Karpas-422 (cell line): ENCODE data around the gene PRELID3B. TPM values are rescaled to one million over a fixed set of nuclear protein-coding genes. Genes with fewer than 3 reads are reported as not detected.

ENCODE experiments used
- DNase-seq: peaks from one replicate; pipeline ENCODE4 v3.0.0-alpha.2; 2015
- H2AFZ ChIP-seq: fragments of 200-600 bp; sonication (generic); 2 replicates; pipeline ENCODE4 v1.6.1; 2014; ENCODE audit warnings: antibody characterized with exemption, low read length, mixed read lengths
- H3K27ac ChIP-seq: fragments of 200-600 bp; sonication (generic); 2 replicates; pipeline ENCODE4 v1.5.1; 2014; ENCODE audit warnings: mild to moderate bottlenecking, low read length, moderate library complexity
- H3K27me3 ChIP-seq: fragments of 200-600 bp; sonication (generic); 2 replicates; pipeline ENCODE4 v1.6.1; 2014; ENCODE audit warnings: low read length, mixed read lengths
- H3K36me3 ChIP-seq: fragments of 200-600 bp; sonication (generic); 2 replicates; pipeline ENCODE4 v1.6.1; 2014; ENCODE audit warnings: low read length, mixed read lengths; ENCODE audit not compliant: insufficient read depth
- H3K4me1 ChIP-seq: fragments of 200-600 bp; sonication (generic); 2 replicates; pipeline ENCODE4 v1.6.1; 2014; ENCODE audit warnings: mild to moderate bottlenecking, low read length, mixed read lengths
- H3K4me2 ChIP-seq: fragments of 200-600 bp; sonication (generic); 2 replicates; pipeline ENCODE4 v1.6.1; 2014; ENCODE audit warnings: low read length, low read depth, mild to moderate bottlenecking; ENCODE audit not compliant: poor library complexity, severe bottlenecking
- H3K4me3 ChIP-seq: fragments of 200-600 bp; sonication (generic); 2 replicates; pipeline ENCODE4 v1.5.1; 2014; ENCODE audit warnings: mild to moderate bottlenecking, antibody characterized with exemption, low read length, mixed read lengths
- H3K79me2 ChIP-seq: fragments of 200-600 bp; sonication (generic); 2 replicates; pipeline ENCODE4 v1.6.1; 2014; ENCODE audit warnings: mild to moderate bottlenecking, low read length, mixed read lengths
- H3K9ac ChIP-seq: fragments of 200-600 bp; sonication (generic); 2 replicates; pipeline ENCODE4 v1.6.0; 2014; ENCODE audit warnings: low read length
- H3K9me2 ChIP-seq: fragments of 200-600 bp; sonication (generic), shearing (Covaris generic); replicated peaks from 2 replicates; pipeline ENCODE4 v1.6.0; 2014; ENCODE audit warnings: mild to moderate bottlenecking, low read length, moderate library complexity; ENCODE audit not compliant: insufficient read depth
- H3K9me3 ChIP-seq: fragments of 300-700, 200-600 bp; sonication (generic); 2 replicates; pipeline ENCODE4 v1.6.1; 2014; ENCODE audit warnings: low read length, mixed read lengths
- H4K20me1 ChIP-seq: fragments of 200-600 bp; sonication (generic); 2 replicates; pipeline ENCODE4 v1.6.1; 2014; ENCODE audit warnings: mild to moderate bottlenecking, antibody characterized with exemption, low read length, low read depth; ENCODE audit not compliant: insufficient read depth
- total RNA-seq: library from RNA; depleted of rRNA; stranded (reverse); fragments of >200 nt; shearing (Covaris generic); gene quantifications from 2 replicates; pipeline ENCODE4 v1.2.3, GENCODE V29; 2014; ENCODE audit warnings: low replicate concordance

Gene PRELID3B
- total RNA-seq, 1 experiment from 2014 or later: 271 TPM

- H2AFZ ChIP-seq: no peak overlapping the region
Measured at GRCh38 chr20:59063358-59064213, 21.0 kb upstream of the PRELID3B start.

GRCh38 chr20:59062081-59062480 is 19.5 kb upstream of the PRELID3B start:
- H3K9me2 ChIP-seq: no peaks in the 10 kb centered on the region
- H3K9me3 ChIP-seq: no peaks in the 10 kb centered on the region
- no peak overlapping the region for H3K27ac ChIP-seq
- no peaks in the 10 kb centered on the region for H4K20me1 ChIP-seq
- no peak for DNase-seq
- no peaks in the 10 kb centered on the region for H3K79me2 ChIP-seq
- H3K4me2 ChIP-seq: no peak overlapping the region
- H3K36me3 ChIP-seq: no peaks in the 10 kb centered on the region
- H2AFZ ChIP-seq: no peak overlapping the region
- H3K4me3 ChIP-seq: no peak overlapping the region
- no peaks in the 10 kb centered on the region for H3K27me3 ChIP-seq
- no peaks in the 10 kb centered on the region for H3K4me1 ChIP-seq
- no peak overlapping the region for H3K9ac ChIP-seq

More at GRCh38 chr20:59063358-59064213, 21.0 kb upstream of the PRELID3B start:
- no peaks in the 10 kb centered on the region for H3K27me3 ChIP-seq
- no peak overlapping the region for H3K4me3 ChIP-seq
- H3K27ac ChIP-seq: no peak overlapping the region
- no peaks in the 10 kb centered on the region for H3K79me2 ChIP-seq
- H3K4me1 ChIP-seq: no peaks in the 10 kb centered on the region
- no peaks in the 10 kb centered on the region for H3K9me3 ChIP-seq
- no peak overlapping the region for H3K4me2 ChIP-seq
- no peaks in the 10 kb centered on the region for H3K9me2 ChIP-seq
- H4K20me1 ChIP-seq: no peaks in the 10 kb centered on the region
- no peak for DNase-seq
- no peak overlapping the region for H3K9ac ChIP-seq
- no peaks in the 10 kb centered on the region for H3K36me3 ChIP-seq

GRCh38 chr20:59055302-59055701 is 12.7 kb upstream of the PRELID3B start:
- Histone ChIP-seq H3K4me2 (no peak overlapping the region), H3K9ac (no peak overlapping the region), H3K79me2 (no peaks in the 10 kb centered on the region), H3K4me1 (no peaks in the 10 kb centered on the region), H3K36me3 (no peaks in the 10 kb centered on the region), H4K20me1 (no peaks in the 10 kb centered on the region), H3K27me3 (no peaks in the 10 kb centered on the region), H3K9me3 (no peaks in the 10 kb centered on the region), H2AFZ (no peak overlapping the region), H3K9me2 (no peaks in the 10 kb centered on the region), H3K27ac (no peak overlapping the region), H3K4me3 (no peak overlapping the region)
- peak; percentile 63 for DNase-seq

- Histone ChIP-seq H3K27ac (no peak overlapping the region), H3K4me1 (no peaks in the 10 kb centered on the region), H3K4me2 (no peak overlapping the region), H3K9ac (no peak overlapping the region), H3K79me2 (no peaks in the 10 kb centered on the region), H3K4me3 (no peak overlapping the region), H3K9me2 (no peaks in the 10 kb centered on the region), H3K36me3 (no peaks in the 10 kb centered on the region), H4K20me1 (no peaks in the 10 kb centered on the region), H3K9me3 (no peaks in the 10 kb centered on the region), H2AFZ (no peak overlapping the region), H3K27me3 (no peaks in the 10 kb centered on the region)
- DNase-seq: no peak
Measured at GRCh38 chr20:59051666-59052185, 9.1 kb upstream of the PRELID3B start.

- Histone ChIP-seq H3K4me2 (no peak overlapping the region), H3K36me3 (no peaks in the 10 kb centered on the region), H2AFZ (no peak overlapping the region), H3K4me3 (no peak overlapping the region), H3K4me1 (no peaks in the 10 kb centered on the region), H3K9me3 (no peaks in the 10 kb centered on the region), H3K27ac (no peak overlapping the region), H3K79me2 (no peaks in the 10 kb centered on the region), H4K20me1 (no peaks in the 10 kb centered on the region), H3K9me2 (no peaks in the 10 kb centered on the region), H3K9ac (no peak overlapping the region), H3K27me3 (no peaks in the 10 kb centered on the region)
- no peak for DNase-seq
Measured at GRCh38 chr20:59050437-59050836, 7.9 kb upstream of the PRELID3B start.

- H3K4me3 ChIP-seq: no peak overlapping the region
- no peak for DNase-seq
- H3K36me3 ChIP-seq: no peaks in the 10 kb centered on the region
- H3K4me1 ChIP-seq: peaks cover 7% of the 10 kb centered on the region
- no peaks in the 10 kb centered on the region for H3K9me3 ChIP-seq
- no peak overlapping the region for H2AFZ ChIP-seq
- no peak overlapping the region for H3K4me2 ChIP-seq
- no peaks in the 10 kb centered on the region for H4K20me1 ChIP-seq
- no peaks in the 10 kb centered on the region for H3K27me3 ChIP-seq
- H3K9me2 ChIP-seq: no peaks in the 10 kb centered on the region
- no peak overlapping the region for H3K9ac ChIP-seq
- no peaks in the 10 kb centered on the region for H3K79me2 ChIP-seq
- H3K27ac ChIP-seq: no peak overlapping the region
Measured at GRCh38 chr20:59048681-59049030, 6.1 kb upstream of the PRELID3B start.

GRCh38 chr20:59047938-59048680 is 5.5 kb upstream of the PRELID3B start:
- Histone ChIP-seq H3K9ac (no peak overlapping the region), H3K36me3 (no peaks in the 10 kb centered on the region), H3K27me3 (no peaks in the 10 kb centered on the region), H3K27ac (no peak overlapping the region), H3K4me1 (peaks cover 12% of the 10 kb centered on the region), H4K20me1 (no peaks in the 10 kb centered on the region), H3K9me2 (no peaks in the 10 kb centered on the region), H2AFZ (no peak overlapping the region), H3K4me2 (no peak overlapping the region), H3K79me2 (no peaks in the 10 kb centered on the region), H3K4me3 (no peak overlapping the region), H3K9me3 (no peaks in the 10 kb centered on the region)
- no peak for DNase-seq

- Histone ChIP-seq H4K20me1 (no peaks in the 10 kb centered on the region), H3K4me2 (no peak overlapping the region), H3K27me3 (no peaks in the 10 kb centered on the region), H3K4me3 (no peak overlapping the region), H3K9me3 (no peaks in the 10 kb centered on the region), H2AFZ (no peak overlapping the region), H3K79me2 (peaks cover 7% of the 10 kb centered on the region), H3K4me1 (peaks cover 15% of the 10 kb centered on the region), H3K36me3 (no peaks in the 10 kb centered on the region), H3K9me2 (no peaks in the 10 kb centered on the region), H3K9ac (no peak overlapping the region), H3K27ac (no peak overlapping the region)
- no peak for DNase-seq
Measured at GRCh38 chr20:59046862-59047261, 4.3 kb upstream of the PRELID3B start.
